ENCODE results near the gene CHN2.

Gene CHN2

GRCh38 chr7:29229066-29229465 is 34.5 kb downstream of the CHN2 start:
- no peak for DNase-seq

DNA sequence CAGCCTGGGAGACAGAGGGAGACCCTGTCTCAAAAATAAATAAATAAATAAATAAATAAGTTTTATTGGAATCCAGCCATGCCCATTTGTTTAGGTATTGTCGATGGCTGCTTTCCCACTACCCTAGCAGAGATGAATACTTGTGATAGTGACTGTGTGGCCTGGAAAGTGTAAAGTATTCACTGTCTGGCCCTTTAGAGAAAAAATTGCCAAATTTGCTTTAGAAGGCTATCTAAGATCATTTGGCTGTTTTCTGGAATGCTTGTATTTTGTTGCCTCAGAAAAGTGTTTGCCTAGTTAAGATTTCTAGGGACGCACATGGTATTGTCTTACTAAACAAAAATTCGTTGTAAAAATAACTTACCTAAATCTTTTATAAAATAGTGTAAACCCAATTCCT is 35.4 kb downstream of the CHN2 start:
- DNase-seq = no peak

GRCh38 chr7:29230871-29231345 is 36.3 kb downstream of the CHN2 start:
- no peak for DNase-seq

DNA sequence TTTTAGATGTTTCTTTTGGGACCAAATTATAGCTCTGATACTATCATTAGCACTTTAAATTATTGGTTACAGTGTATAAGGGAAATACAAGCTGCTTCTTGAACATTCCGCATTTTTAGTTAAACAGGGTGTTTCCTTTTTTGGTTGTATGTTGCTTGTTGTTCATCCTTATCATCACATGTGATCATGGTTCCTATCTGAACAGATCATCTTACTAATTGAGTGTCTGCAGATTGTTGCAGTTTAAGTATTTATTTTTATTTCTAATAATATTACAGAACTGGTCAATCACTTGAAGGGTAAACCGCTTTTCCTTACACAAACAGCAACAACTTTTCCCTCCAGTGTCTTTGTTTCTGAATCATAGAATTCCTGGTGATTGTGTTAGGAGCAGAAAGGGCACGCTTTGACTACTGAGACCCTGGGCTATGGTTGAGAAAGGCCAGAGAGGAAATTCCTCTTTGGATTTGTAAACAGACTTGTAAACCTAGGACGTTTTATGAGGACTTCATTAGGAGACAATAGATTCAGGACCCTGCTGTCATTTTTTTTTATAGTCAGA is 37.2 kb downstream of the CHN2 start:
- DNase-seq = no peak

DNA sequence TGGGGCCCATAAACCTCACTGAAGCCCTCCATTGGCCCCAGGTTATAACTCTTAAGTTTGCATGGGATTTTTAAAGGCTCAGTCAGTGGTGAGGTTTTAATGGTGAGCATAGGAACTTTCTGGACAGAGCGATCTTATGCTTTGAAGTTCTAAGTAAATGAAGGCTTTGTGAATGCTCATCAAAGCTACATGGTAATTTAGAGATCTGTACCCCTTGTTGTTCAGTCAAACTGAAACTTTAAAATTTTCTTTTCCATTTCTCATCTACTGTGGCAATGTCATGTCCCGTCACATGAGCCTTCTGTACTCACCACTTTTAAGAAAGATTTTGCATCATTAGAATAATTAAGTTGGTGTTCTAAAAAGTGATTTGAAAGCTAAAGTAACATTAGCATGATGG is 39.9 kb downstream of the CHN2 start:
- no peak for DNase-seq

DNA sequence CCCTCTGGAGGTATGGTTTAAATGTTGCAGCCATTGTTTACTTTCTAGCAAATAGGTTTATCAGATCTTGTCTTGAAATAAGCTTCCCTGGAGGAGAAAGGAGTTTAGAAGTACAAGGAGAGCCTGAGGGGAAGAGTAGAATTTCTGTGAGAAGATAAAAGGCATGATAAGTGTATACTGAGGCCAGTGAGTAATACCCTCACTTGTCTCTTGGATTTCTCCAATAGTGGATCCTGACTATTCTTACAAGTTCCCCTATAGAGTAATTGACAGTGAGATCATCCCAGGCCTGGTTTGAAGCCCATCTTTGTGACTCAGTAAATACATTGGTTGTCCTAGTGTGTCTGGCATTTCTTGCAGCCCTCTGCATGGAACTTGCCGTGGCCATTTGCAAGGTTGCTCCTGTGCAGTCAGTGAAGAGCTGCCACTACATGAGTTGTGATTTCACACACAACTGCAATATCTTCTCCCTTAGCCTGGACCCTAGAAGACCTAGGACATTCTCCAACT is 41.6 kb downstream of the CHN2 start:
- no peak for DNase-seq

GRCh38 chr7:29236649-29237048 is 42.1 kb downstream of the CHN2 start:
- no peak for DNase-seq

DNA sequence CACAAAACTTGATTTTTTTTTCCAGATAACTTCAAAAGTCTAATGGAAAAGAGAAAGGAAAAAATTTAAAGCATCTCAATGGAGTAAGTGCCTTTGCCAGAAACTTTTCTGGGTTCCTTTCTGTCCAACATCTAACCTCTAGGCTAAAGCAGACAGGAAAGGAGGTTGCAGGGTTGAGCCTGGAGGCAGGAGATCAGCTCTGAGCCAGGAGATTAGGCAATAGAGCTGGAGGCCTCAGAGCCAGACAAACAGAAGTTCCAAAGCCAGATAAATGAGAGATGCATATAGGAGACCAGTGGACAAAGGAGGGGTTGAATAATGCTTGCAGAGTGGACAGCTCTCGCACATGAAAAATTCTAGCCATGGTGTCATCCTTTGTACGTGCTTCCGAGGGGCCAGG is 42.9 kb downstream of the CHN2 start:
- no peak for DNase-seq

DNA sequence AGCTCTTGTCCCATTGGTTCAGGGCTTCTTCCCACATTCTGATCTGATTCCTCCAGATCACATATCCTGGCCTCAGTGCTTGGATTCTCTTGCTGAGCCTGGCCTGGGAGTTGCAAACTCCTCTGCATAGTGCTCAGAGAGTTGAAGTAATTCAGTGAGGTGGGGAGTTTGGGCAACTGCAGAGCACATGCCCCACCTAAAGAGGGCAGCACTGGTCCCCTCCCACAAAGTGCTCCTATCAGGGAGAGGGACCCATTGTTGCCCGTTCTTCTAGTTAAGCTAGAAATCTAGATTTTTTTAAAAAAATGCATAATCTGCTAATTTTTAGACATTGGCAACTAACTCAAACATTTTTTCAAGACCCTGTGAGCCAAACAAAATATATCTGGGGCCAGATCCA is 45.1 kb downstream of the CHN2 start:
- peak; percentile 53 for DNase-seq

DNA sequence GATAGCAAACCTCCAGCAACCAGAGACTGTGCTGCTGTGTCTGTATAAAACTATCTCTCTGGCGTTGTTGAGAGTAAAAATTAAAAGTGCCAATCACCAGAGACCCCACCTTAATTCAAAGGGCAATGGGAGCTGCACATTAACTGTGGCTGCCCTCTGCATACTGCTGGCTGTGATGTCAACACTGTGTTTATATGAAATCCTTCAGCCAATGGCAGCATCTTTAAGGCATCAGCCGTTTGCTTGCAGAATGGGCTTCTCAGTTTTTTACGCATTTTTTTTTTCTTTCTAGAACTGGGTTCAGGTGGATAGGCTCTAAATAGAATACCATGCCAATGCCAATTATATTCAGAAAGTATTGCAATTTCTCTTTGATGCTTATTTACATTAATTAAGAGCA is 47.7 kb downstream of the CHN2 start:
- no peak for DNase-seq

GRCh38 chr7:29243910-29244655 is 49.5 kb downstream of the CHN2 start:
- peak; percentile 29 for DNase-seq

GRCh38 chr7:29247224-29247962 is 52.8 kb downstream of the CHN2 start:
- no peak for DNase-seq

DNA sequence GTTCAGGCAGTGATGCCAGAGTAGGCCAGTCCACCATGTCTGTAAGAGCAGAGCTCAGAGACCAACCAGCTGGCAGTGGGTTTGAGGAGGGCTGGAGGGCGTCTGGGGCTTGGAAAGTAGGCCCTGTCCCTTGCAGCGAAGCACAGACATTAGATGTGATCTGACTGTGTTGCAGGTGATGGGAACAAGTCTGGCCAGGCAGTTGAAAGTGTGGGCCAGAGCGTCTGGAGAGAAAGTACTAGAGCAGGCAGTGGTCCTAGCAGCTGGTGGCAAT is 53.3 kb downstream of the CHN2 start:
- no peak for DNase-seq

DNA sequence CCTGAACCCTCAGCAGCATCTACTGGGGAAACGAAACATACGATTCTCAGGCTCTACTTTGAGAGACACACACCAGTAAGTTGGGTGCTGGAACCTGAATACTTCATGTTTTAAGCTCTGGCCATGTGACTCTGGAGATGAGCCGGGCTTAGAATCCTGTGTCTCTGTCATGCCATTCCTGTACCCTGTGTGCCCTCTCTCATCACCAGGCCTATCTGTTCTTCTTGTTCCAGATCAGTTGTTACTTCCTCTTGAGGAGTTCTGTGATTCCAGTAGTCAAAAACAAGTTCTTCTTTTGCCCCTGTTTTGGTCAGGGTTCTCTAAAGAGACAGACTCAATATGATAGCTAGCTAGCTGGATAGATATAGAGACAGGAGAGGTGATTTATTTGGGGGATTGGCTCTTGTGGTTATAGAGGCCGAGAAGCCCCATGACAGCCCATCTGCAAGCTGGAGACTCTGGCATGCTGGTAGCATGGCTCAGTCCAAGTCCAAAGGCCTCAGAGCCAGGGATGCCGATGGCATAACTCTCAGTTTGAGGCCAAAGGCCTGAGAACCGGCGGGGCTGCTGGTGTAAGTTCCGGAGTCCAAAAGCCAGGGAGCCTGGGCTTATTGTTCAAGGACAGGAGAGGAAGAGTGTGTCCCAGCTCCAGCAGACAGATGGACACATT is 54.3 kb downstream of the CHN2 start:
- peak; percentile 1 for DNase-seq

GRCh38 chr7:29249383-29249750 is 54.8 kb downstream of the CHN2 start:
- no peak for DNase-seq

DNA sequence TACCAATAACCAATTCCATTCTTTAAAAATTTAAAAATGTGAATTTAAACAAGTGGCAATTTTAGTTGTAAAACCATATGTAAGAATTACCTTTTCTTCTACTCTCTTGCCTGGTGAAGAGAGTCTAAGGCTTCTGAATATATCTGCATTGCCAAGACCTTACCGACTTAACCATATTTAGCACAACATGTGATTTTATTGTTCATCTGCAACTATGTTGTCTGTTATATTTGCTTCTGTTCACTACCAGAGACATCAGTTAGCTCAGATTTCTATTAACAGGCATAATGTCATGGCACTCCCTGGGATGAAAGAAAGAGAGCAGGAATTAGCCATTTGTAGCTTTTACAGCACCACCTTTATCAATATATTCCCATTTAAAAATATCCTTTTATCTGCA is 55.3 kb downstream of the CHN2 start:
- DNase-seq = no peak

DNA sequence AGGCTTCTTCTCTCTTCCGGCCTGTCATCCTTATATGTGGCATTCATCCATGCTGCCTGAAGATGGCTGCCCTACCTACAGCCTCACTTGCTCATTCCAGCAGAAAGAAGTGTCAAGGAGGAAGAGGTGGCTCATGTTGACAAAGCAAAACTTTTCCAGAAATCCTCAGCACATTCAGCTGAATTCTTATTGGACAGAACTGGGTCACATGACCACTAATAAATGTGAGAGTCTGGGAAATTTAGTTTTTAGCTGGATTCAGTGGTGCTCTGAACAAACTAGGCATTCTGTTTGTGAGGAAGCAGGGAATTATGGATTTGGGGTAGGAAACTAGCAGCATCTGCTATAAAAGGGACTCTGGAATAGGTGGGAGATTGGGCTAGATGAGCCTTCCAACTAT is 58.6 kb downstream of the CHN2 start:
- DNase-seq = no peak

DNA sequence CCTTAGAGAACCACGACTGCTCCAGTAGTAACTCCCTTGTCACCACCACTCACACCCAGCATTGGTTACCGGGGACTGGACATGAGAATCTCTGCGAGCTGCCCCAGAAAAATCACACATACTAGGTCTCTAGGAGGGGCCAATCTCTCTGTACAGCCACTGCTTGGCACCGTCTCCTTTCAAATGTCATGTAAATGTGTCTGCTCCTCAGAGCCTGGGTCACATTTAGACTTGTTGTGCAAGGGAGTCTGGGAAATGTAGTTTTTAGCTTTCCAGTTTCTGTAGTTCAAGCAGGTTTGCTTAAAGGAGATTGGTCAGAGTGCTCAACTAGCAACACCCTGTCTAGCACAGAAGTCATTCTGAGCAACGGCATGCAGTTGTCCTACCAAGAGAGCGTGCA is 60.0 kb downstream of the CHN2 start:
- DNase-seq = peak; percentile 6

DNA sequence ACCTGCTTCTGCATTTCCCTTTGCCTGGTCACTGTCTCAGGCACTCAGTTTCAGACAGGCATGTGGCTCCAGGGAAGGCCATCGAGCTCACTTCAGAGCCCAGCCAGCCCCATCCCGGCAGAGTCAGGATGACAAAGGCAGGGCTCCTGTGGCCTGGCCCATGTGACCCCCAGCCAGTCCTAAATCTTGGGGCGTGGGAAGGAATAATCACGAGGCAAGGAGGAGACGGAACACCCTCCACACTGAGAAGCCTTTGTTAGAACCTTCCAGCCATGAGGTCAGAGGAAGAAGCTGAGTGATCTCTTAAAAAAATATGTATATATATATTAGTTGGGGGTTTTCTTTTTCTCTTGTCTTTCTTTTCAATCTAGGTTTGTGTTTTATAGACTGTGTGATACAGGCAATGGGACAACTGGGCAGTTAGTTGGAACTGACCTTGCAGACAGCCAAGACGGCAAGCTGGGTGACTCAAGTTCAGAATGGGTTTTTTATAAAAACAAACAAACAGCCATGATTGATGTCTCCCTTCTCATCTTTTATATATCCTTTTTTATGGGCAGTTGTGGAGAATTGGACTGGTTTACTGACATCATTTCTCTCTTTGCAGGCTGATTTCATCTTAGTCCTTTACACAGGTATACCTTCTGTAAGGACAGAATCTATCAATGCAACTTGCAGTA is 60.8 kb downstream of the CHN2 start:
- DNase-seq = no peak

- DNase-seq = peak; percentile 60
These were observed 61.5 kb downstream of the CHN2 start for GRCh38 chr7:29255906-29256692.

- no peak for DNase-seq
These were observed 62.1 kb downstream of the CHN2 start for GRCh38 chr7:29256693-29257002.

GRCh38 chr7:29258951-29259350 is 64.4 kb downstream of the CHN2 start:
- DNase-seq = no peak

All from OCI-M1 (cell line).